Fibroblast of lung (primary cell): ENCODE data around the gene PRELID1. TPM values are rescaled to one million over a fixed set of nuclear protein-coding genes. Genes with fewer than 3 reads are reported as not detected.

ENCODE experiments used
- DNase-seq, 2 donors: peaks; one replicate each; pipeline versions ENCODE4 v3.0.0 to v3.0.0-alpha.2; 2010; ENCODE audit warnings: low read depth in 2 of 2
- H2AFZ ChIP-seq: 2 replicates; pipeline ENCODE4 v1.5.1; 2012; ENCODE audit warnings: low read length, control low read depth, inconsistent platforms
- H3K27ac ChIP-seq: 2 replicates; pipeline ENCODE4 v1.5.1; 2011; ENCODE audit warnings: low read length, control low read depth; ENCODE audit not compliant: insufficient read depth
- H3K27me3 ChIP-seq: 2 replicates; pipeline ENCODE4 v1.5.1; 2011; ENCODE audit warnings: mild to moderate bottlenecking, low read length; ENCODE audit not compliant: control insufficient read depth, insufficient read depth
- H3K36me3 ChIP-seq: 2 replicates; pipeline ENCODE4 v1.5.1; 2011; ENCODE audit warnings: low read length; ENCODE audit not compliant: control insufficient read depth, insufficient read depth
- H3K4me1 ChIP-seq: 2 replicates; pipeline ENCODE4 v1.5.1; 2011; ENCODE audit warnings: low read length; ENCODE audit not compliant: control insufficient read depth, insufficient read depth; ENCODE audit errors: extremely low read depth
- H3K4me2 ChIP-seq: 2 replicates; pipeline ENCODE4 v1.5.1; 2011; ENCODE audit warnings: low read length, control low read depth; ENCODE audit not compliant: insufficient read depth; ENCODE audit errors: extremely low read depth
- H3K4me3 ChIP-seq, 4 experiments: fragments of 200-600 bp in 1 of 4; sonication (generic) in 1 of 4; replicated peaks in 1 of 4; 2 replicates each; pipeline ENCODE4 v1.5.1; 2011 to 2016; ENCODE audit warnings: low read length in 4 of 4, low read depth in 3 of 4, mild to moderate bottlenecking in 3 of 4, control low read depth in 2 of 4, inconsistent platforms in 1 of 4, mixed read lengths in 1 of 4; ENCODE audit not compliant: insufficient read depth in 1 of 4; ENCODE audit errors: control extremely low read depth in 1 of 4
- H3K79me2 ChIP-seq: 2 replicates; pipeline ENCODE4 v1.5.1; 2012; ENCODE audit warnings: mild to moderate bottlenecking, low read length, inconsistent platforms; ENCODE audit not compliant: control insufficient read depth, insufficient read depth
- H3K9ac ChIP-seq: 2 replicates; pipeline ENCODE4 v1.5.1; 2011; ENCODE audit warnings: mild to moderate bottlenecking, low read length, control low read depth; ENCODE audit not compliant: insufficient read depth
- H3K9me3 ChIP-seq: 2 replicates; pipeline ENCODE4 v1.5.1; 2012; ENCODE audit warnings: low read depth, low read length; ENCODE audit not compliant: control insufficient read depth, insufficient read depth
- H4K20me1 ChIP-seq: 2 replicates; pipeline ENCODE4 v1.5.1; 2011; ENCODE audit warnings: low read length; ENCODE audit not compliant: control insufficient read depth, insufficient read depth; ENCODE audit errors: extremely low read depth
- CTCF ChIP-seq, 2 donors: IDR thresholded peaks in 1 of 2; conservative IDR thresholded peaks in 1 of 2; 1 replicate in 1 of 2; 2 replicates in 1 of 2; pipeline ENCODE4 v1.5.1; 2011 to 2012; ENCODE audit warnings: low read length in 2 of 2, control low read depth in 1 of 2, inconsistent platforms in 1 of 2, low read depth in 1 of 2, mild to moderate bottlenecking in 1 of 2
- EZH2 ChIP-seq: IDR thresholded peaks from 2 replicates; pipeline ENCODE4 v1.5.1; 2012; ENCODE audit warnings: low read length, control low read depth, mild to moderate bottlenecking; ENCODE audit errors: missing control alignments
- polyA plus RNA-seq, 2 donors: library from polyadenylated mRNA; depleted of rRNA in 1 of 2; stranded (reverse) in 1 of 2; unstranded in 1 of 2; fragments of >200 nt; gene quantifications; 2 replicates each; pipeline ENCODE4 v1.2.1, GENCODE V29; 2011 to 2012; ENCODE audit warnings: missing spikeins in 1 of 2
- total RNA-seq: library from RNA; depleted of rRNA; stranded (reverse); fragments of >200 nt; gene quantifications from 2 replicates; pipeline ENCODE4 v1.2.1, GENCODE V29; 2014

Gene PRELID1
- total and polyA plus RNA-seq, 2 donors (not counting 1 experiment from before 2014, with no cell fraction given): 64.2 to 145 TPM

GRCh38 chr5:177310332-177310731 lies 6.7 kb downstream of the PRELID1 start:
- no peak overlapping the region for H2AFZ ChIP-seq
- H3K36me3 ChIP-seq: peaks cover 20% of the 10 kb centered on the region
- H3K79me2 ChIP-seq: peaks cover 28% of the 10 kb centered on the region
- no peak overlapping the region for H3K9ac ChIP-seq
- no peak for DNase-seq
- TF ChIP-seq EZH2: no peak
- TF ChIP-seq CTCF (conservative IDR thresholded peaks at IDR 0.05 in 1 of 2, IDR thresholded peaks at IDR 0.05 in 1 of 2; ENCODE audit: low read depth in 1 of 2, low read length in 2 of 2): no peak
- peaks cover 14% of the 10 kb centered on the region for H3K4me1 ChIP-seq
- no peaks in the 10 kb centered on the region for H3K27me3 ChIP-seq
- no peaks in the 10 kb centered on the region for H4K20me1 ChIP-seq
- H3K4me2 ChIP-seq: peak overlapping the region; percentile 61
- H3K27ac ChIP-seq: no peak overlapping the region
- no peaks in the 10 kb centered on the region for H3K9me3 ChIP-seq
- H3K4me3 ChIP-seq: peak overlapping the region in 3 of 4 experiments; percentile 20 to 68 (median 43)

DNA sequence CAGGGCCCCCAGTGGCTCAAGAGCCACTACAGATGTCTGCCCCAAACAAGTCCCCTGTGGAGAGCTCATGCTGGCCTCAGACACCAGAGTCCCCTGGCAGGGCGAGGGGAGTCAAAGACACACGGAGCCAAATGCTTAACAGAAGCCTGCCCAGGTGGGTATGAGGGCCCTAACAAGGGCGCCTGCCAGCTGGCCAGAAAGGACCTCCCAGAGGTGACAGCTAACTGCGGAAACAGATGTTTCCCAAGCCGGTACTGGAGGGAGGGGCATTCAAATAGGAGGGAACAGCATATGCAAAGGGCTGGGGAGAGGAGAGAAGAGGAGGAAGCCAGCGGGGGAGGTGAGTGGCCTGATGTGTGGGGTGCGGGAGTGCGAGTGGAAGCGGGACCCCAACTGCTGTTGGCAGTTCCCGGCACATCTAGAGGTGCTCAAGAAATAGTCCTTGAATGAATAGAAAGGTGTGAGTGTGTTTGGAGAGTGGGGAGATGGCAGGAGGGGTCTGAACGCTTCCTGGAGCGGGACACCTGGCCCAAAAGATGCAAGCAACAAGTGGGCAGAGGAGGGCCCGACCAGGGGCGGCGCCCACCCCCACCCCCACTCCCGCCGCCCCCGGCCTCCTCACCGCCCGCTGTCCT lies 7.3 kb downstream of the PRELID1 start:
- H3K79me2 ChIP-seq: peaks cover 22% of the 10 kb centered on the region
- H2AFZ ChIP-seq: no peak overlapping the region
- H3K9ac ChIP-seq: no peak overlapping the region
- TF ChIP-seq CTCF (conservative IDR thresholded peaks at IDR 0.05 in 1 of 2, IDR thresholded peaks at IDR 0.05 in 1 of 2; ENCODE audit: low read depth in 1 of 2, low read length in 2 of 2) (no peak), EZH2 (no peak)
- H3K9me3 ChIP-seq: no peaks in the 10 kb centered on the region
- H4K20me1 ChIP-seq: no peaks in the 10 kb centered on the region
- DNase-seq: no peak
- H3K36me3 ChIP-seq: peaks cover 16% of the 10 kb centered on the region
- no peaks in the 10 kb centered on the region for H3K27me3 ChIP-seq
- H3K4me3 ChIP-seq: peak overlapping the region; percentile 20 to 68 (median 42)
- H3K4me1 ChIP-seq: peaks cover 14% of the 10 kb centered on the region
- H3K4me2 ChIP-seq: peak overlapping the region; percentile 96
- no peak overlapping the region for H3K27ac ChIP-seq

DNA sequence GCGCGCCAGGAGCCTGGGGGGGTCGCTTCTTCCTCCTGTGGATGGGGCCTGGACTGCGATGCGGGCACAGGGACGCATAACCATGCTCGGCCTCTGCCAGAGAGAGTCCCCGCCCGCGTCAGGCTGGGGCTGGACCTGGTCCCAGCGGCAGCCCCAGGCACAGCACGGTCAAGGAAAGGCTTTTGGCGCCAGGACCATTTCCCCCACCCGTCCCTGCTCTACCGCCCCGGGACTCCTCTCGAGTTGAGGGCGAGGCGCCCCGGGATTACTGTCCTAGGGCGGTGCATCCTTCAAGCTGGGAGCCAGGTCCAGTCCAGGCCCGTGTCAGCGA lies 7.8 kb downstream of the PRELID1 start:
- DNase-seq: no peak
- peak overlapping the region; percentile 96 for H3K4me2 ChIP-seq
- H3K9ac ChIP-seq: peak overlapping the region; percentile 46
- no peaks in the 10 kb centered on the region for H3K9me3 ChIP-seq
- H3K4me3 ChIP-seq: peak overlapping the region; percentile 49 to 70 (median 66)
- TF ChIP-seq EZH2: no peak
- TF ChIP-seq CTCF (conservative IDR thresholded peaks at IDR 0.05 in 1 of 2, IDR thresholded peaks at IDR 0.05 in 1 of 2; ENCODE audit: low read depth in 1 of 2, low read length in 2 of 2): no peak
- no peak overlapping the region for H2AFZ ChIP-seq
- H4K20me1 ChIP-seq: no peaks in the 10 kb centered on the region
- peaks cover 14% of the 10 kb centered on the region for H3K4me1 ChIP-seq
- peak overlapping the region; percentile 78 for H3K27ac ChIP-seq
- peaks cover 21% of the 10 kb centered on the region for H3K79me2 ChIP-seq
- no peaks in the 10 kb centered on the region for H3K27me3 ChIP-seq
- peaks cover 15% of the 10 kb centered on the region for H3K36me3 ChIP-seq
